Fibroblast of skin of right quadriceps (primary cell): Measurements from ENCODE around the gene BTNL2.
"Not testable (repeated sequence)": the region's sequence is repeated elsewhere in the genome, so short reads cannot be mapped to it uniquely, and the experiment has no call there.

Experiments used
- DNase-seq: peaks from one replicate; pipeline ENCODE4 v3.0.0-alpha.2; 2013

BTNL2 gene

GRCh38 chr6:32406857-32407256 lies at the start of gene BTNL2:
Gene BTNL2 (minus strand): TSS chr6:32407181. CDS start chr6:32407123, 58 bp downstream.
- no peak for DNase-seq

GRCh38 chr6:32449088-32449736 lies 42.2 kb upstream of the BTNL2 start:
- no peak for DNase-seq

GRCh38 chr6:32447932-32448331 lies 41.0 kb upstream of the BTNL2 start:
- DNase-seq, result no peak

GRCh38 chr6:32445321-32445854 lies 38.4 kb upstream of the BTNL2 start:
- DNase-seq, result no peak

- DNase-seq, result no peak
These were observed 37.5 kb upstream of the BTNL2 start for GRCh38 chr6:32444433-32444832.

GRCh38 chr6:32442977-32443552 lies 36.1 kb upstream of the BTNL2 start:
- DNase-seq, result no peak

GRCh38 chr6:32442243-32442667 lies 35.3 kb upstream of the BTNL2 start:
- no peak for DNase-seq

GRCh38 chr6:32439602-32440214 lies 32.7 kb upstream of the BTNL2 start, which contains the start of gene HLA-DRA:
Gene HLA-DRA (plus strand): TSS chr6:32439887. CDS start chr6:32439951, 64 bp downstream.
- peak; percentile 34 for DNase-seq

- no peak for DNase-seq
These were observed 32.2 kb upstream of the BTNL2 start for GRCh38 chr6:32439139-32439538.

GRCh38 chr6:32436995-32437836 lies 30.2 kb upstream of the BTNL2 start:
- DNase-seq, result no peak

GRCh38 chr6:32436186-32436585 lies 29.2 kb upstream of the BTNL2 start:
- DNase-seq, result no peak

- not testable (repeated sequence) for DNase-seq
These were observed 27.0 kb upstream of the BTNL2 start for GRCh38 chr6:32433950-32434349.

GRCh38 chr6:32432050-32432450 lies 25.1 kb upstream of the BTNL2 start:
- peak; percentile 25 for DNase-seq

GRCh38 chr6:32431142-32431541 lies 24.2 kb upstream of the BTNL2 start:
- no peak for DNase-seq

- no peak for DNase-seq
These were observed 23.2 kb upstream of the BTNL2 start for GRCh38 chr6:32430179-32430578.

- DNase-seq, result no peak
These were observed 21.0 kb upstream of the BTNL2 start for GRCh38 chr6:32427934-32428474.

GRCh38 chr6:32427218-32427617 lies 20.2 kb upstream of the BTNL2 start:
- DNase-seq, result no peak

GRCh38 chr6:32426338-32426737 lies 19.4 kb upstream of the BTNL2 start:
- DNase-seq, result no peak

GRCh38 chr6:32424589-32425300 lies 17.8 kb upstream of the BTNL2 start:
- DNase-seq, result no peak

GRCh38 chr6:32416036-32416435 lies 9.1 kb upstream of the BTNL2 start:
- peak; percentile 87 for DNase-seq

- peak; percentile 77 for DNase-seq
These were observed 8.6 kb upstream of the BTNL2 start for GRCh38 chr6:32415521-32416019.
